H9 (cell line): ENCODE measurements around the gene C10orf143. TPM values are rescaled to one million over a fixed set of nuclear protein-coding genes. Genes with fewer than 3 reads are reported as not detected.

ENCODE experiments used
- DNase-seq: peaks from one replicate; pipeline ENCODE4 v3.0.0-alpha.2; 2017
- H2AFZ ChIP-seq: one replicate; pipeline ENCODE4 v1.6.1; 2013; ENCODE audit warnings: mild to moderate bottlenecking, low read length, control low read depth, moderate library complexity
- H2AK5ac ChIP-seq: 2 replicates; pipeline ENCODE4 v1.6.1; 2013; ENCODE audit warnings: low read length, control low read depth, mixed read lengths; ENCODE audit not compliant: insufficient read length
- H2BK120ac ChIP-seq: one replicate; pipeline ENCODE4 v1.6.1; 2013; ENCODE audit warnings: low read depth, mild to moderate bottlenecking, low read length, control low read depth, inconsistent platforms; ENCODE audit not compliant: poor library complexity, severe bottlenecking
- H2BK12ac ChIP-seq: 2 replicates; pipeline ENCODE4 v1.6.1; 2013; ENCODE audit warnings: low read length, control low read depth, mixed read lengths, low read depth; ENCODE audit not compliant: insufficient read length
- H2BK15ac ChIP-seq: 2 replicates; pipeline ENCODE4 v1.6.1; 2013; ENCODE audit warnings: low read depth, low read length, control low read depth
- H2BK20ac ChIP-seq: one replicate; pipeline ENCODE4 v1.6.1; 2013; ENCODE audit warnings: low read depth, mild to moderate bottlenecking, low read length, control low read depth, inconsistent platforms; ENCODE audit not compliant: poor library complexity, severe bottlenecking
- H2BK5ac ChIP-seq: 2 replicates; pipeline ENCODE4 v1.6.1; 2013; ENCODE audit warnings: low read length, control low read depth, mixed read lengths; ENCODE audit not compliant: insufficient read length
- H3K14ac ChIP-seq: 2 replicates; pipeline ENCODE4 v1.6.1; 2013; ENCODE audit warnings: low read length, control low read depth; ENCODE audit not compliant: insufficient read depth
- H3K18ac ChIP-seq: 2 replicates; pipeline ENCODE4 v1.6.1; 2013; ENCODE audit warnings: low read depth, mild to moderate bottlenecking, mixed read lengths, low read length, control low read depth; ENCODE audit not compliant: insufficient read length
- H3K23ac ChIP-seq: 2 replicates; pipeline ENCODE4 v1.6.1; 2013; ENCODE audit warnings: low read length, control low read depth, mixed read lengths, low read depth; ENCODE audit not compliant: insufficient read length
- H3K23me2 ChIP-seq: 2 replicates; pipeline ENCODE4 v1.6.1; 2013; ENCODE audit warnings: low read depth, mild to moderate bottlenecking, mixed read lengths, low read length, control low read depth; ENCODE audit not compliant: insufficient read length, poor library complexity, severe bottlenecking
- H3K27ac ChIP-seq: 2 replicates; pipeline ENCODE4 v1.5.1; 2013; ENCODE audit warnings: low read length, control low read depth, mixed read lengths, low read depth; ENCODE audit not compliant: insufficient read length
- H3K27me3 ChIP-seq: 2 replicates; pipeline ENCODE4 v1.6.1; 2013; ENCODE audit warnings: low read length, control low read depth, inconsistent platforms; ENCODE audit not compliant: insufficient read depth
- H3K4ac ChIP-seq: 2 replicates; pipeline ENCODE4 v1.6.1; 2013; ENCODE audit warnings: low read depth, mild to moderate bottlenecking, control low read depth, inconsistent platforms, low read length, moderate library complexity
- H3K4me1 ChIP-seq: 2 replicates; pipeline ENCODE4 v1.6.1; 2013; ENCODE audit warnings: low read length, control low read depth, inconsistent platforms; ENCODE audit not compliant: insufficient read depth
- H3K4me2 ChIP-seq: 2 replicates; pipeline ENCODE4 v1.6.1; 2013; ENCODE audit warnings: low read length, control low read depth, mixed read lengths; ENCODE audit not compliant: insufficient read length, insufficient read depth
- H3K56ac ChIP-seq: 2 replicates; pipeline ENCODE4 v1.6.1; 2013; ENCODE audit warnings: low read depth, mild to moderate bottlenecking, mixed read lengths, low read length, control low read depth; ENCODE audit not compliant: insufficient read length
- H3K79me1 ChIP-seq: 2 replicates; pipeline ENCODE4 v1.6.1; 2013; ENCODE audit warnings: low read depth, mild to moderate bottlenecking, moderate library complexity, low read length, control low read depth, inconsistent platforms; ENCODE audit not compliant: insufficient read depth, poor library complexity, severe bottlenecking
- H3K79me2 ChIP-seq: 2 replicates; pipeline ENCODE4 v1.6.1; 2013; ENCODE audit warnings: low read length, control low read depth, inconsistent platforms; ENCODE audit not compliant: insufficient read depth
- H3K9ac ChIP-seq: 2 replicates; pipeline ENCODE4 v1.6.1; 2013; ENCODE audit warnings: low read length, control low read depth, mixed read lengths; ENCODE audit not compliant: insufficient read length; ENCODE audit errors: extremely low read depth
- H3K9me3 ChIP-seq: one replicate; pipeline ENCODE4 v1.6.1; 2013; ENCODE audit warnings: low read depth, low read length, inconsistent platforms; ENCODE audit not compliant: control insufficient read depth
- H3T11ph ChIP-seq: one replicate; pipeline ENCODE4 v1.6.1; 2013; ENCODE audit warnings: mild to moderate bottlenecking, low read length, control low read depth, inconsistent platforms
- H4K20me1 ChIP-seq: one replicate; pipeline ENCODE4 v1.6.1; 2013; ENCODE audit not compliant: control insufficient read depth, insufficient read length, insufficient read depth
- H4K5ac ChIP-seq: 2 replicates; pipeline ENCODE4 v1.6.1; 2013; ENCODE audit warnings: low read depth, mild to moderate bottlenecking, mixed read lengths, low read length, control low read depth; ENCODE audit not compliant: insufficient read length
- H4K8ac ChIP-seq: replicated peaks from 2 replicates; pipeline ENCODE4 v1.6.1; 2013; ENCODE audit warnings: low read length, control low read depth, mixed read lengths, low read depth; ENCODE audit not compliant: insufficient read length
- H4K91ac ChIP-seq: 2 replicates; pipeline ENCODE4 v1.6.1; 2013; ENCODE audit warnings: low read depth, mild to moderate bottlenecking, moderate library complexity, mixed read lengths, low read length, control low read depth; ENCODE audit not compliant: insufficient read length
- H3K27ac Mint-ChIP-seq, 3 experiments: 2 replicates in 2 of 3; 3 replicates in 1 of 3; pipeline ENCODE4 v1.8.0; 2020 to 2021; ENCODE audit warnings: mixed read lengths in 3 of 3, mild to moderate bottlenecking in 1 of 3, moderate library complexity in 1 of 3
- H3K27me3 Mint-ChIP-seq: 2 replicates; pipeline ENCODE4 v1.8.0; 2021; ENCODE audit warnings: low read depth, mild to moderate bottlenecking, moderate library complexity, mixed read lengths
- H3K36me3 Mint-ChIP-seq, 3 experiments: 2 replicates in 2 of 3; 3 replicates in 1 of 3; pipeline ENCODE4 v1.8.0; 2020 to 2021; ENCODE audit warnings: low read depth in 3 of 3, mixed read lengths in 3 of 3; ENCODE audit not compliant: insufficient read depth in 1 of 3
- H3K4me1 Mint-ChIP-seq, 2 experiments: 2 replicates each; pipeline ENCODE4 v1.8.0; 2020; ENCODE audit warnings: mixed read lengths in 2 of 2
- H3K4me3 Mint-ChIP-seq, 2 experiments: 2 replicates in 1 of 2; 3 replicates in 1 of 2; pipeline ENCODE4 v1.8.0; 2020 to 2021; ENCODE audit warnings: mild to moderate bottlenecking in 2 of 2, mixed read lengths in 2 of 2, moderate library complexity in 1 of 2
- H3K9me3 Mint-ChIP-seq, 2 experiments: 2 replicates in 1 of 2; 3 replicates in 1 of 2; pipeline ENCODE4 v1.8.0; 2020; ENCODE audit warnings: mild to moderate bottlenecking in 2 of 2, mixed read lengths in 2 of 2, moderate library complexity in 1 of 2
- WGBS: extraction: QIAGEN DNeasy Blood & Tissue Kit; methylation state at CpG from one replicate; pipeline ENCODE4 v1.1.7; 2013; ENCODE audit warnings: missing lambda C conversion rate, low lambda C conversion rate, mixed read lengths; ENCODE audit not compliant: insufficient read length; ENCODE audit errors: extremely low coverage; 5-methylcytosine and 5-hydroxymethylcytosine counted together
- total RNA-seq: library from RNA; stranded (reverse); gene quantifications from 2 replicates; pipeline ENCODE4 v1.2.1, GENCODE V29; 2021
- TF ChIP-seq, protein P1 (sequence below): fragments of 200-600 bp; sonication (generic); conservative IDR thresholded peaks from 3 replicates; pipeline ENCODE4 v1.8.0; 2021; ENCODE audit warnings: antibody characterized with exemption, mild to moderate bottlenecking

Gene C10orf143
- total RNA-seq, 1 experiment from 2014 or later: 0.94 TPM

DNA sequence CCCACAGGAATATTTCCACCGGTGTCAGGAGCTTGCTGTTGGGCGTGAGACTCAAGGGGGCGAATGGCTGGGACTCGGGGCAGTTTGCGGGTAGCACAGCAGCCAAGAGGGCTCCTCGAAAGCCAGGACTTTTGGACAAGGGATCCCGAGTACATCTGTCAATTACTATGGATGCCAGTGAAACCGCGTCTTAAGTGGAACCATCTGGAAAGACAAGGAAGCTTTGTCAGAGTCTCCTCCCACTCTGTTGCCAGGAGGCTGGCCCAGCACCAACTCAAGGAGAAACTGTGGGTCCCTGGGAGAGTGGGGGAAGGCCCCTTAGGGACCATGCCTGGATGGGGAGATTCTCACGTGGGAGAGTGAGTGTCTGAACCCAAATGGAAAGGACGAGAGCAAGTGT is 57.1 kb downstream of the C10orf143 start:
- H3K4me1 ChIP-seq: no peaks in the 10 kb centered on the region; the same call in 1 of the 2 replicates
- no peak overlapping the region for H2BK120ac ChIP-seq
- H3K27me3 Mint-ChIP-seq: no peaks in the 10 kb centered on the region
- no peak overlapping the region for H2BK15ac ChIP-seq
- no peaks in the 10 kb centered on the region for H4K20me1 ChIP-seq
- H3K79me1 ChIP-seq: no peaks in the 10 kb centered on the region
- no peak overlapping the region for H2AK5ac ChIP-seq
- H2AFZ ChIP-seq: no peak overlapping the region
- H2BK12ac ChIP-seq: no peak overlapping the region
- H3K27ac Mint-ChIP-seq: no peak overlapping the region; a peak in 1 of 7 replicates
- DNase-seq: no peak
- H3K4me1 Mint-ChIP-seq: peaks cover 0 to 5% of the 10 kb centered on the region in 2 experiments; a peak in 3 of 4 replicates
- no peak overlapping the region for H3K27ac ChIP-seq
- no peak overlapping the region for H3K4me2 ChIP-seq
- H4K8ac ChIP-seq: no peak overlapping the region
- no peak overlapping the region for H3K4ac ChIP-seq
- no peak overlapping the region for H3K23ac ChIP-seq
- H3K27me3 ChIP-seq: no peaks in the 10 kb centered on the region
- no peak overlapping the region for H2BK5ac ChIP-seq
- H3K9me3 ChIP-seq: no peaks in the 10 kb centered on the region
- WGBS: no CpG with 5 or more reads among the region's 11 CpGs
- TF ChIP-seq, protein P1, sequence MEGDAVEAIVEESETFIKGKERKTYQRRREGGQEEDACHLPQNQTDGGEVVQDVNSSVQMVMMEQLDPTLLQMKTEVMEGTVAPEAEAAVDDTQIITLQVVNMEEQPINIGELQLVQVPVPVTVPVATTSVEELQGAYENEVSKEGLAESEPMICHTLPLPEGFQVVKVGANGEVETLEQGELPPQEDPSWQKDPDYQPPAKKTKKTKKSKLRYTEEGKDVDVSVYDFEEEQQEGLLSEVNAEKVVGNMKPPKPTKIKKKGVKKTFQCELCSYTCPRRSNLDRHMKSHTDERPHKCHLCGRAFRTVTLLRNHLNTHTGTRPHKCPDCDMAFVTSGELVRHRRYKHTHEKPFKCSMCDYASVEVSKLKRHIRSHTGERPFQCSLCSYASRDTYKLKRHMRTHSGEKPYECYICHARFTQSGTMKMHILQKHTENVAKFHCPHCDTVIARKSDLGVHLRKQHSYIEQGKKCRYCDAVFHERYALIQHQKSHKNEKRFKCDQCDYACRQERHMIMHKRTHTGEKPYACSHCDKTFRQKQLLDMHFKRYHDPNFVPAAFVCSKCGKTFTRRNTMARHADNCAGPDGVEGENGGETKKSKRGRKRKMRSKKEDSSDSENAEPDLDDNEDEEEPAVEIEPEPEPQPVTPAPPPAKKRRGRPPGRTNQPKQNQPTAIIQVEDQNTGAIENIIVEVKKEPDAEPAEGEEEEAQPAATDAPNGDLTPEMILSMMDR: no peak
- no peak overlapping the region for H2BK20ac ChIP-seq
- no peak overlapping the region for H3T11ph ChIP-seq
- no peaks in the 10 kb centered on the region; a peak in 1 of 7 replicates for H3K36me3 Mint-ChIP-seq
- H3K18ac ChIP-seq: no peak overlapping the region
- peaks cover 6 to 16% of the 10 kb centered on the region in 2 experiments; a peak in 4 of 5 replicates for H3K9me3 Mint-ChIP-seq
- no peak overlapping the region for H4K91ac ChIP-seq
- H3K14ac ChIP-seq: no peak overlapping the region
- no peaks in the 10 kb centered on the region for H3K79me2 ChIP-seq
- H3K9ac ChIP-seq: no peak overlapping the region
- no peaks in the 10 kb centered on the region for H3K23me2 ChIP-seq
- no peak overlapping the region for H4K5ac ChIP-seq
- H3K4me3 Mint-ChIP-seq: no peak overlapping the region
- no peak overlapping the region for H3K56ac ChIP-seq
